Neuronal stem cell (in vitro differentiated cells): ENCODE results near the gene IL17D.

Experiments used
- DNase-seq: peaks from one replicate; pipeline ENCODE4 v3.0.0-alpha.2; 2013; ENCODE audit warnings: low spot score
- H2AFZ ChIP-seq: one replicate; pipeline ENCODE4 v1.6.1; 2013; ENCODE audit warnings: mild to moderate bottlenecking, low read length, inconsistent platforms
- H2AK5ac ChIP-seq: 2 replicates; pipeline ENCODE4 v1.6.1; 2013; ENCODE audit warnings: low read depth, mild to moderate bottlenecking, inconsistent platforms, low read length, moderate library complexity, mixed read lengths
- H2BK120ac ChIP-seq: 2 replicates; pipeline ENCODE4 v1.6.1; 2013; ENCODE audit warnings: low read depth, mild to moderate bottlenecking, inconsistent platforms, low read length, moderate library complexity, mixed read lengths
- H2BK12ac ChIP-seq: one replicate; pipeline ENCODE4 v1.6.1; 2013; ENCODE audit warnings: low read length, inconsistent platforms
- H2BK15ac ChIP-seq: 2 replicates; pipeline ENCODE4 v1.6.1; 2013; ENCODE audit warnings: mild to moderate bottlenecking, low read length, inconsistent platforms, mixed read lengths
- H2BK5ac ChIP-seq: one replicate; pipeline ENCODE4 v1.6.1; 2013; ENCODE audit warnings: inconsistent platforms, mild to moderate bottlenecking, low read length, moderate library complexity
- H3K14ac ChIP-seq: one replicate; pipeline ENCODE4 v1.6.1; 2013; ENCODE audit warnings: low read length, inconsistent platforms
- H3K18ac ChIP-seq: 2 replicates; pipeline ENCODE4 v1.6.1; 2013; ENCODE audit warnings: low read length, inconsistent platforms
- H3K23ac ChIP-seq: 2 replicates; pipeline ENCODE4 v1.6.1; 2013; ENCODE audit warnings: low read depth, mild to moderate bottlenecking, mixed read lengths, low read length, inconsistent platforms; ENCODE audit not compliant: poor library complexity
- H3K27ac ChIP-seq: replicated peaks from 3 replicates; pipeline ENCODE4 v1.5.1; 2013; ENCODE audit warnings: low read length, inconsistent platforms
- H3K27me3 ChIP-seq, 3 experiments: 2 replicates each; pipeline ENCODE4 v1.6.1; 2013; ENCODE audit warnings: low read length in 3 of 3, mild to moderate bottlenecking in 2 of 3, inconsistent platforms in 1 of 3, low read depth in 1 of 3, mixed read lengths in 1 of 3, moderate library complexity in 1 of 3; ENCODE audit not compliant: control insufficient read depth in 3 of 3, insufficient read depth in 3 of 3
- H3K36me3 ChIP-seq, 2 donors: replicated peaks in 1 of 2; 2 replicates each; pipeline ENCODE4 v1.6.1; 2013; ENCODE audit warnings: low read length in 2 of 2; ENCODE audit not compliant: control insufficient read depth in 2 of 2, insufficient read depth in 2 of 2
- H3K4ac ChIP-seq: 2 replicates; pipeline ENCODE4 v1.6.1; 2013; ENCODE audit warnings: inconsistent platforms, mild to moderate bottlenecking, low read length, moderate library complexity
- H3K4me1 ChIP-seq, 2 donors: 1 replicate in 1 of 2; 2 replicates in 1 of 2; pipeline ENCODE4 v1.6.1; 2013; ENCODE audit warnings: low read length in 2 of 2, low read depth in 1 of 2; ENCODE audit not compliant: control insufficient read depth in 2 of 2, insufficient read depth in 1 of 2
- H3K4me2 ChIP-seq: one replicate; pipeline ENCODE4 v1.6.1; 2013; ENCODE audit warnings: mild to moderate bottlenecking, low read length, inconsistent platforms; ENCODE audit not compliant: insufficient read depth, poor library complexity, severe bottlenecking
- H3K4me3 ChIP-seq, 2 donors: 2 replicates each; pipeline ENCODE4 v1.5.1; 2013; ENCODE audit warnings: low read length in 2 of 2, mild to moderate bottlenecking in 2 of 2, inconsistent platforms in 1 of 2, moderate library complexity in 1 of 2
- H3K79me1 ChIP-seq: one replicate; pipeline ENCODE4 v1.6.1; 2013; ENCODE audit warnings: low read depth, mild to moderate bottlenecking, inconsistent platforms, low read length, moderate library complexity
- H3K9ac ChIP-seq: one replicate; pipeline ENCODE4 v1.6.1; 2013; ENCODE audit warnings: mild to moderate bottlenecking, low read depth, low read length, inconsistent platforms; ENCODE audit not compliant: poor library complexity
- H3K9me3 ChIP-seq, 2 donors: replicated peaks in 1 of 2; 2 replicates each; pipeline versions ENCODE3 to v1.6.1; 2013; ENCODE audit warnings: low read length in 2 of 2, mild to moderate bottlenecking in 2 of 2, inconsistent platforms in 1 of 2, low read depth in 1 of 2, mixed read lengths in 1 of 2, moderate library complexity in 1 of 2; ENCODE audit not compliant: control insufficient read depth in 2 of 2, insufficient read depth in 1 of 2
- H4K8ac ChIP-seq: one replicate; pipeline ENCODE4 v1.6.1; 2013; ENCODE audit warnings: low read depth, mild to moderate bottlenecking, inconsistent platforms, low read length, moderate library complexity
- H4K91ac ChIP-seq: one replicate; pipeline ENCODE4 v1.6.1; 2013; ENCODE audit warnings: low read length, low read depth, mild to moderate bottlenecking, inconsistent platforms; ENCODE audit not compliant: poor library complexity
- WGBS, 2 donors: extraction: QIAGEN DNeasy Blood & Tissue Kit; methylation state at CpG; one replicate each; pipeline ENCODE4 v1.1.7; 2013; ENCODE audit warnings: missing lambda C conversion rate in 2 of 2, mixed read lengths in 1 of 2; ENCODE audit not compliant: insufficient read length in 2 of 2, insufficient replicate concordance in 1 of 2; ENCODE audit errors: extremely low coverage in 2 of 2; 5-methylcytosine and 5-hydroxymethylcytosine counted together

Gene IL17D

GRCh38 chr13:20684041-20684440 lies 19.5 kb upstream of the IL17D start:
- H2BK120ac ChIP-seq = no peak overlapping the region
- H3K9me3 ChIP-seq = no peaks in the 10 kb centered on the region
- no peak overlapping the region for H3K18ac ChIP-seq
- WGBS, 2 donors = no CpG with 5 or more reads among the region's 4 CpGs
- H2BK12ac ChIP-seq = no peak overlapping the region
- no peak overlapping the region for H3K27ac ChIP-seq
- peaks cover 3 to 10% of the 10 kb centered on the region in 2 donors for H3K4me1 ChIP-seq
- H2BK15ac ChIP-seq = no peak overlapping the region
- DNase-seq = no peak
- H4K91ac ChIP-seq = no peak overlapping the region
- H3K79me1 ChIP-seq = no peaks in the 10 kb centered on the region
- H3K9ac ChIP-seq = no peak overlapping the region
- H3K4me3 ChIP-seq = no peak overlapping the region
- H4K8ac ChIP-seq = no peak overlapping the region
- no peak overlapping the region for H3K4me2 ChIP-seq
- H3K14ac ChIP-seq = no peak overlapping the region
- H3K23ac ChIP-seq = no peak overlapping the region
- no peaks in the 10 kb centered on the region for H3K27me3 ChIP-seq
- no peak overlapping the region for H2AFZ ChIP-seq
- no peak overlapping the region for H3K4ac ChIP-seq
- H3K36me3 ChIP-seq = no peaks in the 10 kb centered on the region
- H2AK5ac ChIP-seq = no peak overlapping the region
- H2BK5ac ChIP-seq = no peak overlapping the region

GRCh38 chr13:20684546-20684945 lies 19.0 kb upstream of the IL17D start:
- peaks cover 3 to 10% of the 10 kb centered on the region in 2 donors for H3K4me1 ChIP-seq

GRCh38 chr13:20685092-20685491 lies 18.4 kb upstream of the IL17D start:
- no CpG with 5 or more reads among the region's 6 CpGs for WGBS, 2 donors
- H2BK5ac ChIP-seq = no peak overlapping the region
- H4K91ac ChIP-seq = no peak overlapping the region
- peaks cover 3 to 10% of the 10 kb centered on the region in 2 donors for H3K4me1 ChIP-seq
- no peak overlapping the region for H3K4me3 ChIP-seq
- no peak overlapping the region for H3K4me2 ChIP-seq
- no peak overlapping the region for H3K23ac ChIP-seq
- no peak overlapping the region for H2AFZ ChIP-seq
- no peak overlapping the region for H3K18ac ChIP-seq
- no peak overlapping the region for H2BK15ac ChIP-seq
- no peaks in the 10 kb centered on the region for H3K36me3 ChIP-seq
- no peak overlapping the region for H4K8ac ChIP-seq
- H3K27ac ChIP-seq = no peak overlapping the region
- DNase-seq = no peak
- H3K4ac ChIP-seq = no peak overlapping the region
- H2AK5ac ChIP-seq = no peak overlapping the region
- H3K9ac ChIP-seq = no peak overlapping the region
- no peak overlapping the region for H2BK12ac ChIP-seq
- H3K79me1 ChIP-seq = no peaks in the 10 kb centered on the region
- H3K9me3 ChIP-seq = no peaks in the 10 kb centered on the region
- no peaks in the 10 kb centered on the region for H3K27me3 ChIP-seq
- H2BK120ac ChIP-seq = no peak overlapping the region
- H3K14ac ChIP-seq = no peak overlapping the region

More at GRCh38 chr13:20684546-20684945, 19.0 kb upstream of the IL17D start:
- Histone ChIP-seq H3K27me3 (no peaks in the 10 kb centered on the region), H2AK5ac (no peak overlapping the region), H4K8ac (no peak overlapping the region), H2BK15ac (no peak overlapping the region), H3K9ac (no peak overlapping the region), H3K79me1 (no peaks in the 10 kb centered on the region), H3K18ac (peak overlapping the region; percentile 77), H3K27ac (no peak overlapping the region), H3K23ac (no peak overlapping the region), H3K9me3 (no peaks in the 10 kb centered on the region), H3K4me2 (no peak overlapping the region), H3K4ac (no peak overlapping the region), H3K4me3 (no peak overlapping the region), H2BK12ac (no peak overlapping the region), H3K14ac (no peak overlapping the region), H2BK120ac (no peak overlapping the region), H4K91ac (no peak overlapping the region), H2BK5ac (no peak overlapping the region), H3K36me3 (no peaks in the 10 kb centered on the region), H2AFZ (no peak overlapping the region)
- no peak for DNase-seq
- WGBS, 2 donors = no CpG with 5 or more reads among the region's 18 CpGs

GRCh38 chr13:20686167-20686566 lies 17.3 kb upstream of the IL17D start:
- Histone ChIP-seq H3K23ac (no peak overlapping the region), H3K18ac (no peak overlapping the region), H2BK15ac (no peak overlapping the region), H3K9ac (no peak overlapping the region), H4K91ac (no peak overlapping the region), H3K14ac (no peak overlapping the region), H3K36me3 (no peaks in the 10 kb centered on the region), H2AFZ (no peak overlapping the region), H3K79me1 (no peaks in the 10 kb centered on the region), H3K4me1 (peaks cover 3 to 10% of the 10 kb centered on the region in 2 donors), H4K8ac (no peak overlapping the region), H3K27me3 (no peaks in the 10 kb centered on the region), H2BK120ac (no peak overlapping the region), H2BK5ac (no peak overlapping the region), H3K27ac (no peak overlapping the region), H3K9me3 (no peaks in the 10 kb centered on the region), H3K4ac (no peak overlapping the region), H3K4me3 (no peak overlapping the region), H3K4me2 (no peak overlapping the region), H2AK5ac (no peak overlapping the region), H2BK12ac (no peak overlapping the region)
- DNase-seq = no peak
- WGBS, 2 donors = no CpG with 5 or more reads among the region's 1 CpG
